Ammon's horn (tissue), 1 donor: Measurements from ENCODE around the gene CRYBG2.
"Not testable (repeated sequence)": the region's sequence is repeated elsewhere in the genome, so short reads cannot be mapped to it uniquely, and the experiment has no call there.

ENCODE experiments used
- DNase-seq: peaks from one replicate; pipeline ENCODE4 v3.0.0-alpha.2; 2016; ENCODE audit warnings: low spot score

Gene CRYBG2

DNA sequence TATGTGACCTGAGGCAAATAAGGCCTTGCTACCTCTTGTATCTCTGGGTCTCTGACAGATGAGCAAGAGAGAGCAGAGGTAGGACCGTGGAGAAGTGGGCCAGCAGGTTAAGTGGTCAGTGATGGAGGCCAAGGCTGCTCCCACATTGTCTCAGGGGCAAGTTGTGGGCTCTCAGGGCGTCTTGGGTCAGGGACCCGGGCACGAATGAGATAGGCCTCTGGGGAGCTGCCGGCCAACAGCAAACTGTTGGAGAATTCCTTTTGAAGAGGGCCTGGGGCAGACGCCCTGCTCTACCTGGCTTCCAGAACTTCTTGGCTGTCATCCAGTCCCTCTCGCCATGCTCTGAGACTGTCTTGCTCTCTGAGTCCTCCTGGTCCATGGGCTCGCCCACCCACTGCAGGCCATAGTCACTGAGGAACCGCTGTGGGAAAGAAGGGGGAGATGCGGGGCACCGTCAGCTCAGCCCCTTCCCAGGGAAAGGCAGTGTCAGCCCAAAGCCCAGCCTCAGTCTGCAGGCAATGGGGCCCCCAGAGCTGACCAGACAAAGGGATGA, 59.9 kb downstream of the CRYBG2 start:
- DNase-seq = no peak

- not testable (repeated sequence) for DNase-seq
Observed at GRCh38 chr1:26292735-26293134, 61.2 kb downstream of the CRYBG2 start.

- no peak for DNase-seq
Observed at GRCh38 chr1:26291939-26292338, 62.0 kb downstream of the CRYBG2 start.

GRCh38 chr1:26291433-26291832, 62.5 kb downstream of the CRYBG2 start:
- no peak for DNase-seq

DNA sequence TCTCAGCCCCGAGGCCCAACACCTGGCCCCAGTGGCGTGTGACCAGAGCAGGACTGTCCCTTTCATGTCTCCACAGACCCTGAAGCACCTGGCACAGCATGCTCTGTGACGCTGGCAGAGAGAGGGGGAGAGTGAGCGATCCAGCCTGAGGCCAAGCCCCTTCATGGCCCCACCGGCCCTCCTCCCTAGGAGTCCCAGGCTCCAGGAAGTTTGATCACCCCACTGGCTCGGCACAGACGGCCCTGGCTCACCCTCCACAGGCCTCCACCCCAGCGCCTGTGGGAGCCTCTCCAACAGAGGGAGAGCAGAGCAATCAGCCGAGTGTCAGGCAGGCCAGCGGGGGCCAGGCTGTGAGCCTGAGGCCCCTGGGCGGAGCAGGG, 63.1 kb downstream of the CRYBG2 start:
- DNase-seq = no peak

GRCh38 chr1:26290122-26290881, 63.6 kb downstream of the CRYBG2 start:
- no peak for DNase-seq

DNA sequence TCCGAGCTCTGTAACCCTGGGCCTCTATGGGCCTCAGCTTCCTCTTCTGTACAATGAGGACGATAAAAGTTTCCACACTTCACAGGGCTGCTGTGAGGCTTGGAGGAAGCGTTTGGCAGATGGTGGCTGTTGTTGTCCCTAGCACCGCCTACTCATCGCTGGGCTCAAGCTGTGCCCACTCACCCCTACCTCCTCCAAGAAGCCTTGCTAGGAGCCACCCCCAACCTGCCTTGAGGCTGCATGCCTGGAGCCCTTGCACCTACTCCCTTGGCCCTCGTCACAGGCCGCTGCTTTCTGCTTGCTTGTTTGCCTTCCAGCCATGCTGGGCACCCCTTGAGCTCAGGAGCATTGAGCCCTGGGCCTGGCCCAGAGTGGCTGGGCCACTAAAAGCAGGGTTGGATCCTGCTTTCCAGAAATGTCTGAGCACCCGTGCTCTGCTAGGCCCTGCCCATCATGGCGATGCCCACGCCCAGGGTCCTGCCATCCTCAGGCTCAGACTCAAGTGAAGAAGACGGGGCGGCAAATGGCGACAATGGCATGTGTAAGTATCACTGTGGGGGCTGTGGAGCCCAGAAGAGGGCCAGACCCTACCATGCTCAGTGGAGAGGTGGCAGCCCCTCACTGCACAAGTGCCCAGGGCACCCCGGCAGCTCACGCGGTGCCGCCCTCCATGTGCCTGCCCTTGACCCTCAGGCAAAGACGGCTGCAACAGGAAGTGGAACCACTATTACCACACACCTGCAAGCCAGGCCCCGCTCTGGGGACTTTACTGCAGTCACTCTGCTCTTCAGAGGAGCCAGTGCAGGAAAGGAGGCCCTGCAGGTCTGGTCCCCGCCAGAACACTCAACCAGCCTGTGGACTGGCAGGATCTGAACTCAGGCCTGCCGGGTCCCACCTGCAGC, 64.5 kb downstream of the CRYBG2 start:
- peak; percentile 63 for DNase-seq

DNA sequence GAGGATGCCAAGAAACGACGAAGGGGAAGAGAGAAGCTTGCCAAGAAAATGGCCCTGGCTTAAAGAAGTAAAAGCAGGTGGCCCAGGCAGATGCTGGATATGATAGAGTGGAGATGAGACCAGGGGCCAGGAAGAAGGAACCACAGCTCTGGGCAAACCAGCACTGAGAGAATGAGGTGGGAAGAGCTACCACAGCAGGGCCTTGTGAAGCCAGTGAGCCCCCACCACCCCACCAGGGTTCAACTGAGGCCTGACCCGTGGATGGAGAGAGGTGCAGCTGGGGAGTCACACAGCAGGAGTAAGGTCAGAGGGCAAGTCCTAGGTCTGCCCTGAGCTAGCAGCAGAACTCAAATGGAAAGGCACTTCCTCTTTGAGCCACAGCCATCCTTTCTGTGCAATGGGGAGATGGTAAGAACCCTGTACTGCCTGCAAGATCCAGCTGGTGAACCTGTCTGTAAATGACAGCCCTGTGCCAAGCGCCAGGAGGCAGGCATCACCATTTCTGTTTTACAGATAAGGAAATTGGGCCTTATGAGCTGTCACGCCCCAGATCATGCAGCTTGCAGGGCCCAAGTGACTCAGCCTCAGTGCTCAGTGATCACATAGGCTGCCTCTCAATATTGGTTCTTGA, 65.5 kb downstream of the CRYBG2 start:
- no peak for DNase-seq

- DNase-seq = no peak
Observed at GRCh38 chr1:26287811-26288210, 66.1 kb downstream of the CRYBG2 start.

DNA sequence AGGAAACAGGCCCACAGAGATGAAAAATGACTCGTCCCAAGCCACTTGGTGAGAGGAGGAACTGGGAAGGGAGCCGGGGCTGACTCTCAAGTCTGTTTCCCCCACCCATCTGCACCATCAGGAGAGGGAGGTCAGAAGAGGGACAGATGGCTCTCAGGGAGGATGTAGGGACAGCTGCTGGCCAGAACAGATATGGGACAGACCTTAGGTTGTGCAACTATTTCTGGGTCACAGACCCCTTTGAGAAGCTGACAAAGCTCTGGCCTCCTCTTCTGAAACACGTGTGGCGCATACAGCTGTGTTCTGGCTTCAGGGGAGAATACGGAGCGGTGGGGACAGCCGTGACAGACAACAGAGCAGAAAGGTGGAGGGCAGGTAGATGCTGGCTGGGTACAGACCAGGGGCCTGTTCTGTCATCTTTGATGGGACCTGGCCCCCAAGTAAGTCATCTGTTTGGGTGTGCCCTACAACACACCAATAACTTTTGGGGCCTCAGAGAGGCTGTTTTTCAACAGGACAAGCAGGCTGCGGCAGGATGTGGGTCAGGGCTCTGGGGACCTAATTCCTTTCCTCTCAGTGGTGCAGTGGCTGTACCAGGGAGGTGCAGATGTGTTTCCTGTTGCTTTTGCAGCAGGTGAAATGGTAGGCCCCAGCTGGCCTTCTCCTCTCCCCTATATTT, 66.8 kb downstream of the CRYBG2 start:
- DNase-seq = no peak

DNA sequence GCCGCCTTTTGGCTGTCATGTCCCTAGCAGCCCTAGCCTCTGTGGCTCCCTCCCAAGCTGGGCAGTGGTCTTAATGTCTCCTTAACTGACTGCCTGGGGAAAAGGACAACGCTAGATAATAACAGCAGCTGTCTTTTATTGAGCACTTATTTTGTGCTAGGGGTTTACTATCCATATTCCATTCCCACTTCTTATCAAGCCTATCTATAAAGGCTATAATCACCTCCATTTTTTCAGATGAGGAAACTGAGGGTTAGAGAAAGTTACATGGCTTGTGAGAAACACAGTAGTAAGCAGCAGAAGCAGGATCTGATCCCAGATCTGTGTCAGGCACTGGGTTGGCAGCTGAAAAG, 67.9 kb downstream of the CRYBG2 start:
- no peak for DNase-seq

DNA sequence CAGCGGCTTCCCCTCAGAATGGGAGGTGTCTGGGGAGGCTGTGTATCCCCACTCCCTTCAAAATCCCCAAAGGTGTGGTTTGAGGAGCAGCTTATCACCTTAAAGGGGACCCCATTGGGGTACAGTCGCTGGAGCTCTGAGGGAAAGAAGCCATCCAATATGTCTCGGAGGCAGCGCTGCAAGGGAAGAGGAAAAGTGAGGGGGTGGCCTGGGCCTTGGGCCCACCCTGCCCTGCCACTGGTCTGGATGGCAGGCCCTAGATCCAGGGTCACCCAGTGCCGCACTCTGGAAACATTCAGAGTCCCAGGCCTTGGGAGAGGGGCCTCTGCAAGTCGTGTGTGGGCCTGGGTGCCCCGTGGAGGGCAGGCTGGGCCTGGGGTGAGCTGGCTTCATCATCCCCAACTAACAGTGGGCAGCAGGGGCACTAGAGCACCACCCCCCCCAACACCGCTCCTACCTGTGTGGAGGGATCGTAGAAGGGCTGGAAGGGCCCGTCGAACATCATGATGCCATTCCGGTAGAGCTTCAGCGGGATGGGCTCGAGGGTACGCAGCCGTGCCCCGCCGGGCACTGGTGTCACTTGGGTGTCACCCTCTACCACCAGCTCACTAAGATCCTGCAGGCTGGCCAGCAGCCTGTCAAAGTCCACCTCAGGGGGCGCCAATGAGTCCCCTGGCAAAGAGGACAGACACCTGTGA, 68.4 kb downstream of the CRYBG2 start:
- DNase-seq = no peak

DNA sequence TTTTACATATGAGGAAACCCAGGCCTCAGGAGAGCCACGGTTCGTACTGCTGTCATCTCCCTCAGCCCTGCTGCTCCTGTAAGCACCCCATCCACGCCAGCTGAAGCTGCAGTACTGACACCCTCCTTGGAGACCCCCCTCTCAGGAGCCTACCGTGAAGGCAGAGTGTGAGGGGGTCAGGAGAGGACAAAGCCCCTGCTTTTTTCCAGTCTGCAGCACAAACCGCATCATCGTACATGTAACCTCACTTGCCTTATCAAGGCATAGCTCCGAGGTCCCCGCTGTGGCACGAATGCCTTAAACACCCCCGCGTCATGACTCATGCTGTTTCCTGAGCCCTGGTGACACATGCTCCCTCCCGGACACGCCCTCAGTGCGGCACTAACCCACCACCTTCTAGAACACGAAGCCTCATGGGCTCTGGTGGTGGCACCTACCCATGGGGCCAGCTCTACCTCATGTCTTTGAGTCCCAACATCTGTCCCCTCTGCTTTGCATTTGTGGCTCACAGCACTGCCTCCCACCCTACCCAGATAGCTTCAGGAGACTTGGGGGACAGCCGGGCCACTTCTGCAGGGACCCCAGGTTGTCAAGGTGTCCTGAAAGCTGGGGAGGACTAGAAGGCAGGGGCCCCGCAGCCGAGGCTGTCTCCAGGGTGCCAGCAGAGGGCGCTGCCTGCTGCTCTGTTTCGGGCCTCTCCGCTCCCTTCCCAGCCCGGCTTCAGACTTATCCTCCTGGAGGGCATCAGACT, 69.2 kb downstream of the CRYBG2 start:
- peak; percentile 59 for DNase-seq

DNA sequence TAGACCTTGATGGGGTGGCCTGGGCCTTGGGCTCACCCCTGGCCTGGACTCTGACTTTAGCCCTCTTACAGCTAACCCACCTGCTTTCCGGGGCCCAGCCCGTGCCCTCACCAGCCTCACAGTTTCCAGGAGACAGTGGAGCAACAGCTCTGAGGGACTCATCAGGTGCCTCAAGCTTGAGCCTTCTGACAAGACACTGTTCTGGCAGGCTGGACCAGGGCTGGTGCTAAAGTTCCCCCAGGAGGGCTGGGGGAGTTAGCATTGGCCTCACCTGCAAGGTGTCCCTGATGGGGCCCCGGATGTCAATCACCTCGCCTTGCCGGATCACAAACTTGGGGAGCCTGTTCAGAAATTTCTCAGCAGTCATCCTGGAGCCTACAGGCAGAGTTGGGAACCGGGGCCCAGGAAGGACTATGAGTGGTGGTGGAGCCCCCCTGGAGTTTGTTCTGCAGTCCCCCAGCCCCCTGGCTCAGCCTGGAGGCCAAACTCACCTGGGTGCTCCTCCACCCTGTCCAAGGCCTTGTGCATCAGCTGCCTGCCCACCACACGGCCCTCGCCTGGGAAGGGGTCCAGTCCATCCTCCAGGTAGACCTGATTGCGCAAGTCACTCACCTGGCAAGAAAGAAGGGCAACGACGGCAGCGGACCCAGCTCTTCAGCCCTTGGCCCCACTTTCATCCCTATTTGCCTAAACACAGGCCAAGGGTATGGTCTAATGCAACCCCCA, 69.9 kb downstream of the CRYBG2 start:
- no peak for DNase-seq

- DNase-seq = no peak
Observed at GRCh38 chr1:26283279-26283853, 70.6 kb downstream of the CRYBG2 start.

DNA sequence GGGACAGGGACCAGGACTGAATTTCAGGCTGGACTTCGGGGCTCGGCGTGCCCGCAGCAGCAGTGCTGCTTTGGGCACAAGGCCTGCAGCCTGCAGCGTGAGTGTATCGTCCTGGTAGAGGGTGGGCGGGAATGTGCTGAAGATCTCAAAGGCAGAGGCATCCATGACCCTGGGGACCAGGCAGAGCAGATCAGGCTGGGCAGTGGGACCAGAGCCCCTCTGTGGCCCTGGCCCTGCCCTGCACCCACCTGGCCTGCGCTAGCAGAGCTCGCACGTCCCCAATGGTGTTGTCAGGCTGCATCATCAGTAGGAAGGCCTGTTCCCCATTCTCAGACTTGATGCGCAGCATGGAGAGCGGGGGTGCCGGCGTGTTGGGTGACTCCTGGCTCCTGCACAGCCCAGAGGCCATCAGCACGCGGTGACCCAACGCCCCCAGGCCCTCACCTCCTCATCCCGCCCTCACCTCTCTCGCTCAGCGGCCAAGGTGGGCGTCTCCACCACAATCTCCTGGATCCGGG, 71.5 kb downstream of the CRYBG2 start:
- DNase-seq = no peak

GRCh38 chr1:26281971-26282370, 72.0 kb downstream of the CRYBG2 start:
- DNase-seq = no peak

DNA sequence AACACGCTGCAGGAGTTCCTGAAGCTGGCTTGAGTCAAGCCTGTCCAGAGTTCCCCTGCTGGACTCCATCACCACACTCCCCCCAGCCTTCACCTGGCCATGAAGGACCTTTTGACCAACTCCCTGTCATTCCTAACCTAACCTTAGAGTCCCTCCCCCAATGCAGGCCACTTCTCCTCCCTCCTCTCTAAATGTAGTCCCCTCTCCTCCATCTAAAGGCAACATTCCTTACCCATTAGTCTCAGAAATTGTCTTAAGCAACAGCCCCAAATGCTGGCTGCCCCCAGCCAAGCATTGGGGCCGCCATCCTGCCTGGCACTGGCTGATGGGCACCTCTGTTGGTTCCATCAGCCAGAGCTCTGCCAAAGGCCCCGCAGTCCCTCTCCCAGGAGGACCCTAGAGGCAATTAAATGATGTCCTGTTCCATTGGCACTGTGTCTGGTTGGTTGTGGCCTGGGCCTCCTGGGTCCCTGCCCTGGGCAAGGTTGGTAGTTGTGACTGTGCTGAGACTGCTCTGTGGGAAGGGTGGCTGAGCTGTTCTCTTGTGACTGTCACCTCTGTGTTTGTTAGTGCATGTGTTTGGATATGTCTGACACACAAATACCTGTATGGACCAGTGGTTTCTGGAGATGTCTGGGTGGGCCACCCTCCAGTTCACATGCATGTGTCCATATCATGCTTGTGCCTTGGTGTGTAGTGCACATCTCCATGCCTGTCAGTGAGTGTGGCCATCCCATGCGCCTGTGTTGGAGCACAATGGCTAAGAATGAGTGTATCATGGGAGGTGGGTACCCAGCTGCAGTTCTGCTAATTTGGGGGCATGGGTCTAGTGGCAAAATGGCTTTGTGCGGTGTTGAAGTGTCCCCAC, 72.6 kb downstream of the CRYBG2 start:
- DNase-seq = no peak
